ENCODE measurements around the gene NEK8. TPM values are rescaled to one million over a fixed set of nuclear protein-coding genes. Genes with fewer than 3 reads are reported as not detected.

The NEK8 gene
- total RNA-seq = 1 to 10 TPM; 1.9 to 3.4 (median 2.5) TPM

DNA sequence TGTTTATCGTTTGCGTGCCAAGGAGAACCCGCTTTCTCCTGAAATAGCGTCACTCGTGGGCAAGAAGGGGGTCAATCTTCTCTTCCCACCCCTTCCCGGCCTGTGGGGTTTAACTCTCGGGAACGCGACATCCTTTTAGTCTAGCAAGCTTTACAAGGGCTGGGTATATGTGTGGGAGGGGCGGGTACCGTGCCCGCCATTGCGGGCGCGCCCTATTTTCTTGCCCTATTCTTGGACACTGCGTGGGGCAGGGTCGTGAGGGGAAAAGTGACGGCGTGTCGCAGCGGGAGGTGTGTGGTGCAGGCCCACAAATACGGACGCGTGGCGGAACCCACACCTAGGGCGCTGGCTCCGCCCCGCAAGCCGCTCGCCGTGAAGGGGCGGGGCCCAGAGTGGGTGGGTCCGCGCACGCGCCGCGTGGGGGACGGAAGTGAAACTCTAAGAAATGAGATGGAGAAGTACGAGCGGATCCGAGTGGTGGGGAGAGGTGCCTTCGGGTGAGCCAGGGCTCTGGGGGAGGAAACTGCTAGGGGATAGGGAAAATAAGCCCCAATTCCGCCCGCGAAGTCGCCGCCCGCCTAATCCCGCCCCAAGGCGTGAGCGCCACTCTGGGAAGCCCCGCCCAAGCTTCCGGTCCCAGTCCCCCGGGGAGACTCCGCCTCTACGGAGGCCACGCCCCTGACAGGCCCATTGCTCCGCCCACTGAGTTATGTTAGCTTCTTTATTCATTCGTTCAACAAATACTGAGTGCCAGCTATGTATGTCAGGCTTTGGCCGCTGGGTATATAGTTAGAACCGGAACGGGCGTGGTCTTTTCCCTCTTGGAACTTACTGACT, at the start of gene NEK8:
NEK8 (plus strand) TSS at position 425 of the 837 bp plus-strand sequence; CDS start at position 451, 26 bp downstream.
- TF ChIP-seq CTCF (IDR thresholded peaks at IDR 0.05) = no peak
- ATAC-seq (ENCODE audit: low FRiP score) = peak; percentile 72
- DNase-seq (ENCODE audit: low spot score) = peak; percentile 99

GRCh38 chr17:28682655-28683054, 45.9 kb upstream of the NEK8 start:
- no peak for TF ChIP-seq CTCF (IDR thresholded peaks at IDR 0.05)
- DNase-seq (ENCODE audit: low spot score) (no peak), ATAC-seq (ENCODE audit: low FRiP score) (no peak)

DNA sequence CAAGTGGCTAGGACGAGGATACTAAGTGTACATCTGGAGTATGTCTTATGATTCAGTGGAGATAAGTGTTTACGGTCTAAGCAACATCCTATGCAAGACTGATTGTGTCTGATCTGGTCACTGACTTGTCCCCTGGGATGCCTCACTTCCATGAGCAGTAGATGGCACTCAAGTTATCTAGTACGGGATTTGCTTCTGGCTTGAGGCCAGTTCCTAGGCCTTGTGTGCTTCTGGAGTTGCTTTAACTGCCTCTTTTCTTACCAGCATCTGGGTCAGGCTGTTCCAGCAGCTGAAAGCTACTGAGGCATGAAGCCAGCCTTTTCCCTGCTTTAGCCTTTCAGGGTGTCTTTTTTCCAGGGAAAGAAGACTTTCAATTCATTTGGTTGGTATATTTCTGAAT, 43.6 kb upstream of the NEK8 start:
- DNase-seq (ENCODE audit: low spot score) = no peak
- no peak for TF ChIP-seq CTCF (IDR thresholded peaks at IDR 0.05)
- ATAC-seq (ENCODE audit: low FRiP score) = no peak

GRCh38 chr17:28685366-28685765, 43.2 kb upstream of the NEK8 start:
- no peak for TF ChIP-seq CTCF (IDR thresholded peaks at IDR 0.05)

GRCh38 chr17:28686296-28686695, 42.3 kb upstream of the NEK8 start:
- no peak for DNase-seq (ENCODE audit: low spot score)
- TF ChIP-seq CTCF (IDR thresholded peaks at IDR 0.05) = no peak
- ATAC-seq (ENCODE audit: low FRiP score) = no peak

More at GRCh38 chr17:28685366-28685765, 43.2 kb upstream of the NEK8 start:
- DNase-seq (ENCODE audit: low spot score) (no peak), ATAC-seq (ENCODE audit: low FRiP score) (no peak)

DNA sequence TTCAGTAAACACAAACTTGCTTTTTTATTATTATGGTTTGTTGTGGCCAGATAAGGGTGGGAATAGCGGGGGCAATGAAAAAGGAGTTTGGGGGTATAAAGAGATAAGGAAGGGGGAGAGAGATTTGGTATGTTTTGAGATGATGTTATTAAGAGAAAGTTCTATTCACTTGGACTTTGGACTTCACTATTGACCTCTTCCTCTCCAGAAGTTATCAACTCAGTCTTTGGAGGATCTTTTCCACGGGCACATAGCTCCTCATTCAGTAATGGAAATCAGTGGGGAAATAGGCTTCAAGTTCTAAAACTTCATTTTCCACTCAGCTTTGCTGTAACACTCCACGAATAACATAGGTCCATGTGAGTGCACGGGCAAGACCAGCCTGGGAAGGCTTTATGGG, 40.1 kb upstream of the NEK8 start:
- ATAC-seq (ENCODE audit: low FRiP score) = no peak
- no peak for DNase-seq (ENCODE audit: low spot score)
- TF ChIP-seq CTCF (IDR thresholded peaks at IDR 0.05) = no peak

GRCh38 chr17:28689011-28689410, 39.6 kb upstream of the NEK8 start:
- no peak for DNase-seq (ENCODE audit: low spot score)
- no peak for ATAC-seq (ENCODE audit: low FRiP score)
- TF ChIP-seq CTCF (IDR thresholded peaks at IDR 0.05) = no peak
